ENCODE results near the gene SGPP2.
A peak's percentile ranks its signal among the peaks of the same experiment; 100 is the strongest.

Gene SGPP2

GRCh38 chr2:222554517-222554916 is 130.2 kb downstream of the SGPP2 start:
- TF ChIP-seq CTCF (IDR thresholded peaks at IDR 0.05; ENCODE audit: low read depth, low read length, missing control alignments), result no peak
- no peak for DNase-seq

DNA sequence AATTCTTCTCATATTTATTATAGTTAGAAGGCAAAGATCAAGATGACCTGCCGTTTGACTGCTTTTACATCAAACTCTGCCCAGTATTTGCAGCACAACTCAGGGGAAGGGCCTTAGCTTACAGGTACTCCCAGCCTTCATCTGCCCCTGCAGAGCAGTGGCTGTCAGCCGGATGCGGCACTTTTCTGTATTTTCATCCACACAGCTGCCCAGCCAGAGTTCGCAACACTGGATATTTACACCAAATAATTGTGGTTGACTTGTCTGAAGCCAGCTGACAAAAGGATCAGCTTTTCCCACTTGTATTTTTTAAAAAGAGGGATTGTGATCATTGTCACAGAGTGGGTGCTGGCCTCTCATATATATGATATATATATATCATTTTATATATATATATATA is 136.8 kb downstream of the SGPP2 start:
- H3K27ac ChIP-seq, result no peak overlapping the region
- no peak for TF ChIP-seq CTCF (IDR thresholded peaks at IDR 0.05; ENCODE audit: low read depth, low read length, missing control alignments)
- in situ Hi-C loops (cut with HindIII; ENCODE audit: low pct_ligation_motif_present, low sequenced_read_pairs), result no loop called here
- H3K27me3 ChIP-seq (replicated peaks), result no peaks in the 10 kb centered on the region
- DNase-seq, result no peak
- no peaks in the 10 kb centered on the region for H3K36me3 ChIP-seq (replicated peaks)
- no peak overlapping the region for H3K4me3 ChIP-seq (ENCODE audit: low read depth, low read length)

More at GRCh38 chr2:222554517-222554916, 130.2 kb downstream of the SGPP2 start:
- H3K27ac ChIP-seq, result no peak overlapping the region
- no peak overlapping the region for H3K4me3 ChIP-seq (ENCODE audit: low read depth, low read length)
- H3K36me3 ChIP-seq (replicated peaks), result no peaks in the 10 kb centered on the region
- no peaks in the 10 kb centered on the region for H3K27me3 ChIP-seq (replicated peaks)
- in situ Hi-C loops (cut with HindIII; ENCODE audit: low pct_ligation_motif_present, low sequenced_read_pairs), result no loop called here

GRCh38 chr2:222561817-222562645 is 137.7 kb downstream of the SGPP2 start:
- Histone ChIP-seq H3K27me3 (replicated peaks) (no peaks in the 10 kb centered on the region), H3K4me3 (ENCODE audit: low read depth, low read length) (no peak overlapping the region), H3K36me3 (replicated peaks) (peaks cover 2% of the 10 kb centered on the region), H3K27ac (no peak overlapping the region)
- in situ Hi-C loops (cut with HindIII; ENCODE audit: low pct_ligation_motif_present, low sequenced_read_pairs), result no loop called here
- peak; percentile 82 for TF ChIP-seq CTCF (IDR thresholded peaks at IDR 0.05; ENCODE audit: low read depth, low read length, missing control alignments)
- peak; percentile 14 for DNase-seq

- Histone ChIP-seq H3K27ac (no peak overlapping the region), H3K36me3 (replicated peaks) (peaks cover 5% of the 10 kb centered on the region), H3K4me3 (ENCODE audit: low read depth, low read length) (no peak overlapping the region), H3K27me3 (replicated peaks) (no peaks in the 10 kb centered on the region)
- no peak for TF ChIP-seq CTCF (IDR thresholded peaks at IDR 0.05; ENCODE audit: low read depth, low read length, missing control alignments)
- no peak for DNase-seq
- in situ Hi-C loops (cut with HindIII; ENCODE audit: low pct_ligation_motif_present, low sequenced_read_pairs), result no loop called here
Observed at GRCh38 chr2:222563106-222563718, 138.9 kb downstream of the SGPP2 start.

- no peak for DNase-seq
- Histone ChIP-seq H3K4me3 (ENCODE audit: low read depth, low read length) (no peak overlapping the region), H3K27ac (no peak overlapping the region), H3K27me3 (replicated peaks) (no peaks in the 10 kb centered on the region), H3K36me3 (replicated peaks) (peaks cover 5% of the 10 kb centered on the region)
- in situ Hi-C loops (cut with HindIII; ENCODE audit: low pct_ligation_motif_present, low sequenced_read_pairs), result no loop called here
- TF ChIP-seq CTCF (IDR thresholded peaks at IDR 0.05; ENCODE audit: low read depth, low read length, missing control alignments), result no peak
Observed at GRCh38 chr2:222563936-222564335, 139.6 kb downstream of the SGPP2 start.
